ENCODE measurements around the gene ZFYVE27.

Gene ZFYVE27

GRCh38 chr10:97748116-97748515 is 11.2 kb downstream of the ZFYVE27 start:
- no peak for DNase-seq

GRCh38 chr10:97752956-97753355 is 16.0 kb downstream of the ZFYVE27 start:
- no peak for DNase-seq

DNA sequence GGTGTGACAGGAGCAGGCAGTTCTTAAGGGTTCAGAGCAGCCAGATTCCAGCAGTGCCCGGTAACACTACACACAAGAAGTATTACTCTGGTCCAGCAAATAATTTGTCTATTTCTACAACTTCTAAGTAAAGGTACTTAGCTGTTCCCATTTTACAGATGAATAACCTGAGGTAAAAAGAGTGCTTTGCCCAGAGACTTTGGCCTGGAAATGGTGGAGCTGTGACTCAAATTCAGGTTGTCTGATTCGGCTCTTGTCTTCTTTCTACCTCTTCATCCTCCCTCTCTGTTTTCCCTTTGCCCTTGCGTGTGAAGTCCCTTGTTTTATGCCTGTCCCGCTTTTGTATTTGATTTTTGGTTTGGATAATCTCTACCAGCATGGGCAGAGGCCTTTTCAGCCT is 17.8 kb downstream of the ZFYVE27 start:
- no peak for DNase-seq

DNA sequence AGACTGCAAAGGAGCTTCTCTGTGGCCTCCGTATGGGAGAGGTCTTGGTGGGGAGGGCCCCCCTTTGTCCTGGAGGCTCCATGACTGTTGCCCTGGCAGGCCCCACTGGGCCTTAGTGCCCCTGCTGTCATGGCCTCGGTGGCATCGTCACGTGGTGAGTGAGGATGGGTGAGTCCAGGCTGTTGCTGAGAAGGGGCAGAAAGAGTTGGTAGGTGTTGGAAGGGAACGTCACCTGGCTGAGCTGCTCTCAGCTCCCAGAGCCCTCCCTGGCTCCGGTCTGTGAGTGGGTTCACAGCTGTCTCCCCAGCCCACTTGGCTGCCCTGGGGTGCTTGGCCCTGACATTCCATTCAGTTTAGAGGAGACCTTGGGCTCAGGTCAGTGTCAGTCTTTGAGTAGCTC is 18.8 kb downstream of the ZFYVE27 start:
- no peak for DNase-seq

DNA sequence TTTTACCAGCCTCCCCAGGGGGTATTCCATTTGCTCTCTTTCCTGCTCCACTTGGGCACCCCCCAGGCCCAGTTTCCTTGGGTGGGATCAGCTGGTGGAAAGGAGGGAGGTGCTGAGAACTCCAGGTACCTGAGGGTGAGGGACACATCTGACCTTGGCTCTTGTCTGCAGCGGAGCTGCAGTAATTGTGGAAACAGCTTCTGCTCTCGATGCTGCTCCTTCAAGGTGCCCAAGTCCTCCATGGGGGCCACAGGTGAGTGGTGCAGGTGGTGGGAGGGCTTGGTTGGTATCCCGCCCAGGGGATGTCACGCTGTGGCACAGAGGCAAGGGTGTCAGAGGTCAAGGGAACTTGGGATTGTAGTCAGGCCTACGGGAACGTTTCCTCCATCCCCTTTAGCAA is 20.5 kb downstream of the ZFYVE27 start:
- DNase-seq, result no peak

GRCh38 chr10:97759158-97759887 is 22.4 kb downstream of the ZFYVE27 start:
- peak; percentile 6 to 25 for DNase-seq

- DNase-seq, result no peak
Observed at GRCh38 chr10:97759946-97760345, 23.0 kb downstream of the ZFYVE27 start.

GRCh38 chr10:97760461-97761257 is 23.7 kb downstream of the ZFYVE27 start:
- no peak for DNase-seq

- DNase-seq, result no peak
Observed at GRCh38 chr10:97761331-97761865, 24.5 kb downstream of the ZFYVE27 start.

- DNase-seq, result no peak
Observed at GRCh38 chr10:97762056-97762455, 25.1 kb downstream of the ZFYVE27 start.

- no peak for DNase-seq
Observed at GRCh38 chr10:97762816-97763215, 25.9 kb downstream of the ZFYVE27 start.

- no peak for DNase-seq
Observed at GRCh38 chr10:97763411-97763810, 26.5 kb downstream of the ZFYVE27 start.

GRCh38 chr10:97763947-97764346 is 27.0 kb downstream of the ZFYVE27 start:
- DNase-seq, result no peak

DNA sequence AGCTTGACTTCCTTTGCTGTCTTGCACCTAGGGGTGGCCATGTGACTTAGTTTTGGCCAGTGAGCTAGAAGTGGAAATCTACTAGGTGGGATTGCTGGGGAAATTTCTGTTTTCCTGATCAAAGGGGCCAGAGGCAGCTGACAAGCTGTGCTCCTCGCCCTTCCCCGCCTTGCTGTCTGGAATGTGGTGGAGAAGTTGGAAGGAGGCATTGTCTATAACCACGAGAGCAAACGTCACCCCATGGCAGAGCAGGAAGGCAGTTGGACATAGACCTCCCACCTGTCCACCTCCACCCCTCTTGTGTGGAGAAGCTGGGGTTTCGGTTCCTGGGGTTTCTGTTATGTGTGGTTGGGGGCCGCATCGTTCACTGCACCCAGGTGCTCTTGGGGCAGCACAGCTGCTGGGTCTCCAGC is 27.6 kb downstream of the ZFYVE27 start:
- DNase-seq, result no peak

GRCh38 chr10:97765201-97765600 is 28.3 kb downstream of the ZFYVE27 start:
- DNase-seq, result no peak

- DNase-seq, result no peak
Observed at GRCh38 chr10:97766106-97766810, 29.3 kb downstream of the ZFYVE27 start.

- no peak for DNase-seq
Observed at GRCh38 chr10:97766996-97767924, 30.3 kb downstream of the ZFYVE27 start.

DNA sequence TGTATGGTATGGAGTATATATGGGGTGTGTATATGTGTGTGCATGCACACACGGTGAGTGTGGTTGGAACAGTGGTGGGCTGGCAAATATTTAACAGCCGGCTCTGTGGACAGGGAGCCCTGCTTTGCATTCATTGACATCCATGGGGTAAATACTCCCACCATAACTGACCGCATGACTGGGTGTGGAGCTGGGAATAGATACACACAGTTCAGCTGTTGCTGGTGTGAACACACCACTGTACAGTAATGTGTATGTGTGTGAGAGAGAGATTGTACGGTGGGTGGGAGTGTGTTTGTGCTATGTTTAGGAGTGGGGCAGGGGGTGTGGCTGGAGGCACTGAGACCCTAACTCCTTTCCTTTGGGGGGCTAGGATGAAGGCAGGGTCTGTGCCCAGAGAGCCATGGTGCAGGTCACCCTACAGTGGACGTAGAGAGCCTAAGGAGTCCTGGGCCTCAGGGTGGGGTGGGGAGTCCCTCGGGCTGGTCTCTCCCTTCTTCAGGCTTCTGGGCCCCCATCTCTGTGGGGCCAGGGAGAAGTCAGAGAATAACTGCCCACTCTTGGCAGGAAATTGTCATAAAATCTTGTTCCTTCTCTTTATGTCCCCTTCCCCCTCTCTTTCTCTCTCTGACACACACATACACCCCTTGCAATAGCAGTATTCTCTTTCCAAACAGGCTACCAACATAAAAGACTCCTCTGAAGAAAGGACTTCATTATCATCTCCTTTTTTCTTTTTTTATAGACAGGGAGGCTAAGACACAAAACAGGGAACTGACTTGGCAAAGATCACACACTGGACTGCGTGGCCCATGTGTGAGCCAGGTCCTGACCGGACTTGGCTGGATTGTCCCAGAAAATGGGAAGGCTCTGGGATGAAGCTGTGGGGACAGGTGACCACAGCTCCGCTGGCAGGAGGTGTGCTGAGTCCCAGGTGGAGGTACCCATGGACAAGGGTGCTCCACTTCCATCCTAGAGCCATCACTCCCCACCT is 31.7 kb downstream of the ZFYVE27 start:
- DNase-seq, result no peak

DNA sequence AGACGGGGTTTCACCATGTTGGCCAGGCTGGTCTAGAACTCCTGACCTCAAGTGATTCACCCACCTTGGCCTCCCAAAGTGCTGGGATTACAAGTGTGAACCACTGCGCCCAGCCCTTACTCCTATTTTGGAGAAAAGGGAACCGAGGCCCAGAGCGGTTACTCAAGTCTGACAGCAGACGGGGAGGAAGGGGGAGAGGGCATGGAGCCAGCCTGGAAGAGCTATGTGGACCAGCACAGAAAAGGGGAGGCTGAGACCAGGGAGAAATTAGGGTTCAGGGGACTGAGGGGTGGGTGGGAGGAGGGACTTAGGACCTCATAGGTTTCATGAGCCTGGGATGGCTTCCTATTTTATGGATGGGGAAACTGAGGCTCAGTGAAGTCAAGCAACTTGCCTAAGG is 33.3 kb downstream of the ZFYVE27 start:
- no peak for DNase-seq

- DNase-seq, result peak; percentile 4 to 45
Observed at GRCh38 chr10:97771055-97771891, 34.3 kb downstream of the ZFYVE27 start.

Data from NCI-H1930 (cell line).